Measurements from ENCODE around the gene TSG101.
A peak's percentile ranks its signal among the peaks of the same experiment; 100 is the strongest.

The TSG101 gene

GRCh38 chr11:18501629-18502028, 25.1 kb downstream of the TSG101 start:
- intact Hi-C loops (cut with DNase I), result no loop called here
- DNase-seq, result no peak

DNA sequence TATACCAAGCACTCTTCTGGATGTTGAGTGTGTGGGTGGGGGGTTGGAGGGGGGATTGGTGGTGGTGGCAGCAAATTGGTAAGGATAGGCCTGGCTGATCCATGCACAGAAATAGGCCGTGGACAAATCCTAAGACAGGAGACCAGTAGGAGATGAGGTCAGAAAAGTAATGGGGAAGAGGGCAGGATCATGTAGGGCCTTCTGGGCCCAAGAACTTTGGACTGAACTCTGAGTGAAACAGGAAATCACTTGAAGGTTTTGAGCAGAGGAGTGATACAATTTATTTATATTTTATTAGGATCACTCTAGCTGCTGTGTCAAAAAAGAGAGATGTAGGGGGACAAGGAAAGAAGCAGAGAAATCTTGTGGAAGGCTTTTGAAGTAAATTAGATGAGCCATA, 28.7 kb downstream of the TSG101 start:
- DNase-seq, result no peak
- intact Hi-C loops (cut with DNase I), result no loop called here

GRCh38 chr11:18495703-18496102, 31.0 kb downstream of the TSG101 start:
- intact Hi-C loops (cut with DNase I), result no loop called here
- DNase-seq, result no peak

- intact Hi-C loops (cut with DNase I), result no loop called here
Observed at GRCh38 chr11:18495271-18495670, 31.5 kb downstream of the TSG101 start.

GRCh38 chr11:18493310-18493709, 33.4 kb downstream of the TSG101 start:
- DNase-seq, result no peak
- intact Hi-C loops (cut with DNase I), result no loop called here

More at GRCh38 chr11:18495271-18495670, 31.5 kb downstream of the TSG101 start:
- no peak for DNase-seq

DNA sequence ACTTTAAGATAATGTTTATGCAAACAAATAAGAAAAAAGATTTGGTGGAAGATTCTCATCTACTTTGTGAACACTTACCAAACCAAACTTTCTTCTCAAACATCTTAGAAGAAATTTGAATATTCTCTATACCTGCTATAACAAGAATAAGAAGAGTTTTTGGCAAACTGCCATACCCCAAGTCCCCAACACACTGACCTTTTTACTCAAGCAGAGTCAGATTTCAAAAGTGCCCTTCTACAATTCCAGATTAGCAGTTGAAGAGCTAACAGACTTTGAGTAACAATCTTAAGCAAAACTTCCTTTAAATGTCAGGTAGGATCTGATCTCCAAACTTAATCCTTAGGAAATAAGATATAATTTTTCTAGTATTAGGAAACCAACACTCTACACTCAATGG, 33.9 kb downstream of the TSG101 start:
- no peak for DNase-seq
- intact Hi-C loops (cut with DNase I), result no loop called here

DNA sequence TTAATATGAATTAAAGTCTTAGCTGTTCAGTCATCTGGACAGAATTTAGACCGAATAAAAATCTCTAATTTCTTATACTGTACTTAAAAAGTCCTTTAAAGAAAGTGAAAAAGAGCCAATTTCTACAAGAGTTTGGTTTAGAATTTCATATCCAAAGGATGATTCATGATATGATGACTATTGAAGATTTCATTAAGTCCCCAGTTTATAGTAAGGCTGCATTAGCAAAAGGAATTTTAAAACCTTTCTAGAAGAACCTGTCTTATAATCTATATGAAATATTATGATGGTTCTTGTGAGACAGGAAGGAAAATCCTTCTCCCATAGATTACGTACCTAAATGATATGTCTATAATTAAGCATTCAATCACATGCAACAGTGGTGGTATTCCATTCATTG, 34.8 kb downstream of the TSG101 start:
- intact Hi-C loops (cut with DNase I), result no loop called here
- no peak for DNase-seq

- DNase-seq, result peak in 6 of 42 donors; percentile 2 to 46 (median 13)
- intact Hi-C loops (cut with DNase I), result no loop called here
Observed at GRCh38 chr11:18490736-18491485, 35.8 kb downstream of the TSG101 start.

DNA sequence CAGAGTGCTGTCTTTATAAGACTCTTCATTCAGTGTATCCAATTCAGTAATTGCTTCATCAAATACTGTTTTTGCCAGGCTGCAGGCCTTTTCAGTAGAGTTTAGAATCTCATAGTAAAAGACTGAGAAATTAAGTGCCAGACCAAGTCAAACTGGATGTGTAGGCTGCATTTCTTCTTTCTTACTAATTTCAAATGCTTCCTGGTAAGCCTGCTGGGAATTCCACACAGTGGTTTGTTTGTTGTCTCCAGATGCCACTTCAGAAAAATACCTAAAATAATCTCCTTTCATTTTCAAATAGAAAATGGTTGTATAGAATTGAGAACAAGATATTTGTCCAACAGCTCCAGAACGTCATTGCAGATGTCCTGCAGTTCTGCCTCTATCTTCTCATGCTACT, 36.4 kb downstream of the TSG101 start:
- DNase-seq, result no peak
- intact Hi-C loops (cut with DNase I), result no loop called here

GRCh38 chr11:18485913-18486528, 40.7 kb downstream of the TSG101 start:
- intact Hi-C loops (cut with DNase I), result no loop called here

GRCh38 chr11:18479063-18479462, 47.7 kb downstream of the TSG101 start:
- intact Hi-C loops (cut with DNase I), result no loop called here
- no peak for DNase-seq

More at GRCh38 chr11:18485913-18486528, 40.7 kb downstream of the TSG101 start:
- DNase-seq, result no peak

DNA sequence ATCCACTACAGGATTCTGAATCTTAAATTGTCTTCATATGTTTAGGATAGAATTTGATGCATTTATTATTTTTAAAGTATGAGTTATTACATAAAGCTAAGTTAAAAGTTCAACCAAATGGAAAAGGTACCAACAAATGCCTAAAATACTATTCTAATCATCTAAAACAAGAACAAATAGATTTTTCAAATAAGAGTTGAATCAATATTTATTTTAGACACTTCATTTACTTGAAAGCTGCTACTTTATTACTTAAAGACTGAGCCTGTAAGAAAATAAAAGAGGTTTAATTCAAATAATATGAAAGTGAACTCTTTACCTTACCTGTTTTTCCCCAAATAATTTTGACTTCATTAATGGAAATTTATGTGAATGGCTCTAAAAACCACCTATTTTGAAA, 54.2 kb downstream of the TSG101 start:
- intact Hi-C loops (cut with DNase I), result no loop called here
- no peak for DNase-seq

GRCh38 chr11:18471995-18472394, 54.7 kb downstream of the TSG101 start:
- DNase-seq, result no peak
- intact Hi-C loops (cut with DNase I), result no loop called here

DNA sequence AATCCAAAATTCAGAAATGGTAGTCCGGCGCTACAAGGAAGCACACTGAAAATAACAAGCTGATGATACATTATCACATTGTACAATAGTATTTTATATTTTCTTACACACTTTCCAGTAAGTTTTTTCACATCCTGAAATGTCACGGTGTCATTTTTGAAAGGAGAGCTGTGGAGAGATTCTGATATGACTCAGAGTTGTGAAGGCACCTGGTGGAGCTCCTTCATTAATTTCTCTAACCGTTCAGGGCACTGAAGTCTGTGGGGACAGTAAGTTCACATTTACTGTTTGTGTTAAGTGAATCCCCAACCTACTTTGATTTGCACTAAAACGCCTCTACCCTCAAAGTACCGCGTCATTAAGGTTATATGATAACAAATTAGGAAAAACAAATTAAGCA, 57.8 kb downstream of the TSG101 start:
- DNase-seq, result no peak

GRCh38 chr11:18468059-18468458, 58.7 kb downstream of the TSG101 start:
- intact Hi-C loops (cut with DNase I), result no loop called here
- DNase-seq, result no peak

More for the DNA sequence above, 57.8 kb downstream of the TSG101 start:
- intact Hi-C loops (cut with DNase I), result no loop called here

DNA sequence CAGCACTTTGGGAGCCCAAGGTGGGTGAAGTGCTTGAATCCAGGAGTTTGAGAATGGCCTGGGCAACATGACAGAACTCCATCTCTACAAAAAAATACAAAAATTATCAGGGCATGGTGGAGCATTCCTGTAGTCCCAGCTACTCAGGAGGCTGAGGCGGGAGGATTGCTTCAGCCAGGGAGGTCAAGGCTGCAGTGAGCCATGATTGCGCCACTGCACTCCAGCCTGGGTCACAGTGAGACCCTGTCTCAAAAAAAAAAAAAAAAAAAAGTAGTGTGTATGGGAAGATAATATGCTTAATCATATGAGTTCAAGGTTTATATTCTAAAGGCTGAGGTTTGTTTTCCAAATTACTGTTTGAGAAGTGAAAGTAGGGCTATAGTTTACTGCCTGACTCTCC, 60.3 kb downstream of the TSG101 start:
- DNase-seq, result no peak
- intact Hi-C loops (cut with DNase I), result no loop called here

GRCh38 chr11:18463439-18463838, 63.3 kb downstream of the TSG101 start:
- no peak for DNase-seq
- intact Hi-C loops (cut with DNase I), result no loop called here

DNA sequence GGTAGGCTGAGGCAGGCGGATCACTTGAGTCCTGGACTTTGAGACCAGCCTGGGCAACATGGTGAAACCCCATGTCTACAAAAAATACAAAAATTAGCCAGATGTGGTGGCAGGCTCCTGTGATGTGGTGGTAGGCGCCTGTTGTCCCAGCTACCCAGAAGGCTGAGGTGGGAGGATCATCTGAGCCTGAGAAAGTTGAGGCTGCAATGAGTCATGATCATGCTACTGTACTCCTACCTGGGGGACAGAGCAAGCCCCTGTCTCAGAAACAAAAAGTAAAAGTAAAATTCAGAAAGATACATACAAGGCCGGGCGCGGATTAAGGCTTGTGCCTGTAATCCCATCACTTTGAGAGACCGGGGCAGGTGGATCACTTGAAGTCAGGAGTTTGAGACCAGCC, 64.8 kb downstream of the TSG101 start:
- intact Hi-C loops (cut with DNase I), result no loop called here
- no peak for DNase-seq

DNA sequence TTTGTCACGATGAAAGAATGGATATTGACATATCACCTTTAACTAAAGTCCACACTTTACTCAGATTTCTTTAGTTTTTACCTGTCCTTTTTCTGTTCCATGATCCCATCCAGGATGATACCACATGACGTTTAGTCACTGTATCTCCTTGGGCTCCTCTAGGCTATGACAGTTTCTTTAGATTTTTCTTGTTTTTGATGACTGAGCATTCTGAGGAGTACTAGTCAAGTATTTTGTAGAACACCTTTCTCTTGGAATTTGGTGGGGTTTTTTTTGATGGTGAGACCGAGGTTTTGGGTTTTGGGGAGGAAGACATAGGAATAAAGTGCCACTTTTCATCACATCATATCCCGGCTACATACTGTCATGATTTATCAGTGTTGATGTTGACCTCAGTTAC, 67.1 kb downstream of the TSG101 start:
- DNase-seq, result no peak
- intact Hi-C loops (cut with DNase I), result no loop called here

GRCh38 chr11:18457450-18457849, 69.3 kb downstream of the TSG101 start:
- DNase-seq, result no peak
- intact Hi-C loops (cut with DNase I), result no loop called here
